OCI-M2 (cell line): ENCODE results near the gene BPHL.
A peak's percentile ranks its signal among the peaks of the same experiment; 100 is the strongest.
"Not testable (repeated sequence)": the region's sequence is repeated elsewhere in the genome, so short reads cannot be mapped to it uniquely, and the experiment has no call there.

ENCODE experiments used
- DNase-seq: peaks from one replicate; lab custom pipeline; 2025; ENCODE audit not compliant: unreplicated experiment; lab: John Stamatoyannopoulos, UW

Gene BPHL

DNA sequence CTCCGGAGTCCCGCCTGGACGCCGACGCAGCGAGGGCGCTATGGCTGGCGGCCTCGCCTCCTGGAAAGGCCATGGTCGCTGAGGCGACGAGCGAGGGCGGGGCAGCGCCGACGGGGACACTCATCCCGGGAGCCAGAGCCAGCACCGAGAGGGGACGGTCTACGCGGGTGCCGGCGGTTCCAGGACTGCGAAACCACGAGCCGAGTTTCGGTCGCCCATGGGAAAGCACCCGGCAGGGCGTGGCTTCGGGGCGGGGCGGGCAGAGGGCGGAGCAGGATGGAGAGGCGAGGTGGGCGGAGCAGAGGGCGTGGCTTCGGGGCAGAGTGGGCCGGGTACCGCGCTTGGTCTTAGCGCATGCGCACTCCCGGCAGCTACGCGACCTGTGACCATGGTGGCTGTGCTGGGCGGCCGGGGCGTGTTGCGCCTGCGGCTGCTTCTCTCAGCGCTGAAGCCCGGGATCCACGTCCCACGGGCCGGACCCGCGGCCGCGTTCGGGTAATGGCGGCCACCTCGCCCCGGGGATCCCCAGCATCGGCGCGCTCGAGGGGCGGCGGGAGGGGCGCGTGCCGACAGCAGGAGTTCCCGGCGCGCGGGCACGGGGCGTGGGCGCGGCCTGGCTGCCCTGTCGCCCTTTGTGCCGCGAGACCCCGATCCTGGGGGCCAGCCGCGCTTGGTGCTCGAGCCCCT is at the start of gene BPHL:
Gene BPHL (plus strand): TSS at position 359 of the 687 bp plus-strand sequence. CDS start 30 bp downstream, at position 389.
- peak; percentile 90 for DNase-seq

GRCh38 chr6:3071568-3071967 is 46.9 kb upstream of the BPHL start:
- DNase-seq = no peak

- no peak for DNase-seq
These were observed 45.7 kb upstream of the BPHL start for GRCh38 chr6:3072798-3073197.

DNA sequence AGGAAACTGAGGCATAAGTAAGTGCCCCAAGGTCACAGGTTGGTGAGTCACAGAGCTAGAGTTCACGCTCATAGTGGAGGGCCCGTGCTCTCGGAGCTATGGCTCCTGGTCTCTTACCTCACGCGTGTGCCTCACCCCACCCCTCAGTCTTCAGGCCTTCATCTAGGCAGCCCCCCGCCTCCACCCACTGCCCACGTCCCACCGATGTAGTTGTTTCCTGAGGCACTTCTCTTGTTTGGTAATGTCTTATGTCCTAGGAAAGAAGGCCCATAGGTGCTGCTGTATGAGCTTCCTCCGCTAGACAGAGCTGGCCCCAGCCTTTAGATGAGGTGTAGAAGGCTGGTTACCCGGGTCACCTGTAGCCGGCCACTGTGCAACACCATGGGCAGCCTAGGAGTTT is 45.1 kb upstream of the BPHL start:
- no peak for DNase-seq

- DNase-seq = no peak
These were observed 42.8 kb upstream of the BPHL start for GRCh38 chr6:3075772-3076113.

DNA sequence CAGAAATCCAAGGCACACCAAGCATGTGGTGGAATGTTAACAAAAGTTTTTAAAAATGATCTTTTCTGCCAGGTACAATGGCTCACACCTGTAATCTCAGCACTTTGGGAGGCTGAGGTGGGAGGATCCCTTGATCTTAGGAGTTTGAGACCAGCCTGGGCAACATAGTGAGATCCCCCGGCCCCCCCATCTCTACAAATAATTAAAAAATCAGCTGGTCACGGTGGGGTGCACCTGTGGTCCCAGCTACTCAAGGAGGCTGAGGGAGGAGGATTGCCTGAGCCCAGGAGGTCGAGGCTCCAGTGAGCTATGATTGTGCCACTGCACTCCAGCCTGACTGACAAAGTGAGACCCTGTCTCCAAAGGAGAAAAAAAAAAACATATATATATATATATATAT is 42.2 kb upstream of the BPHL start:
- DNase-seq = no peak

DNA sequence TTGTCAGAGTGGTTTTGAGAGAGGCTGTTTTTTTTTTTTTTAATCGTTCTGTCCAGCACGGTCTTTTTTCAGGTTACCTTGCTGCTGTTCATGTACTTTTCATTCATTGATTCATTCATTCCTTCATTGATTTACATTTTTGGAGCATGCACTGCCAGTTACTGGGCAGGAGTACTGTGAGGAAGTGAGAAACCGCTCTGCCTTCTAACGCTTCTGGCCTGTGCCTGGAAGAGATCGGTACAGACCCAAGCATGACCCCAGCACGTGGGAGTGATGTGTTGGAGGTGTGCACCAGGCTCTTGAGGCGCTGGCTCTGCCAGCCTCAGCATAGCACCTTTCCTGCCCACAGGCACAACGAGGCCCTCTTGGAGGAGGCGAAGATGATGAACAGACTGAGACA is 41.1 kb upstream of the BPHL start:
- DNase-seq = no peak

DNA sequence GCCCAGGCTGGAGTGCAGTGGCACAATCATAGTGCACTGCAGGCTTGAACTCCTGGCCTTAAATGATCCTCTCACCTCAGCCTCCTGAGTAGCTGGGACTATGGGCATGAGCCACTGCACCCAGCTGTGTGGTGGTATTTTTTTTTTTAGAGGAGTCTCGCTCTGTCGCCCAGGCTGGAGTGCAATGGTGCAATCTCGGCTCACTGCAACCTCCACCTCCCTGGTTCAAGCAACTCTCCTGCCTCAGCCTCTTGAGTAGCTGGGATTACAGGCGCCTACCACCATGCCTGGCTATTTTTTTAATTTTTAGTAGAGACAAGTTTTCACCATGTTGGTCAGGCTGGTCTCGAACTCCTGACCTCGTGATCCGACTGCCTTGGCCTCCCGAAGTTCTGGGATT is 39.6 kb upstream of the BPHL start:
- DNase-seq = not testable (repeated sequence)

GRCh38 chr6:3079682-3080081 is 38.8 kb upstream of the BPHL start:
- DNase-seq = no peak

DNA sequence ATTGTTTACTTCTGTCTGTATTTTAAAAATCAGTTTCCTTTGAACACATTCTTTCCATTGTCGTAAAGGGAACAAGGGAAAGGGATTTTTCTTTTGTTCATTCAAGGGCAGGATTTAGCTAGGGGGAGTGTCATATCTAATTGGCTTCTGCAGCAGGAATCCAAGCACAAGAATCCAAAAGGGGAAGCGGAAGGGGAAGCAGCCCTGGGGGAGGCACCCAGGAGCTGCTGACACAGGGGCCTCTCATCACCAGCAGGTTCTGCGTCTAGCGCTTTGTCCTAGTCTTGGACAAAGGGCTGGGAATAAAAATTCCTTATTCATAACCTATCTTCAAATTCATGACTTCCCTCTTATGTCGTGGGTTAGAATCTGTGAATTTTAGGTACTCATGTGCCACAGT is 36.6 kb upstream of the BPHL start:
- DNase-seq = no peak

- no peak for DNase-seq
These were observed 33.4 kb upstream of the BPHL start for GRCh38 chr6:3085074-3085473.

DNA sequence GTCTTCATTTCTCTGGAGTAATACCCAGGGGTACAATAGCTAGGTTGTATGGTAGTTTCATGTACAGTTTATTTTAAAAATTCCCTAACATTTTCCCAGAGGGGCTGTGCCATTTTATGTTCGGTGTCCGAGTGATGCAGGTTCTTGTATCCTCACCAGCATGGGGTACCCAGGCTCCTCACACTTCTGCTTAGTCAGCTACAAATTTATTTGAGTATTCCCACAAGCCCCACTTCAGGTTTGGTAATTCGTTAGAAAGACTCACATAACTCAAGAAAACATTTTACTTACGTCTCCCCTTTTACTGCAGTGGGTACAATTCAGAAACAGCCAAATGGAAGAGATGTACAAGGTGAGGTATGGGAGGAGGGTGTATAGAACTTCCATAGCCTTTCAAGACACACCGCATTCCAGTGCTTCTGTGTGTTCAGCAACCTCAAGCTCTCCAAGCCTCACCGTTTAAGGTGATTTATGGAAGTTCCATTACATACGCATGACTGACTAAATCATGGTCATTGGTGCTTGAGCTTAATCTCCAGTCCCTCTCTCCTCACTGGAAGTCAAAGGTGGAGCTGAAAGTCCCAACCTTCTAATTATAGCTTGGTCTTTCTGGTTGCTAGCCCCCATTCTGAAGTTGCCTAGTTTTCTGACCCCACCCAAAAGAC is 32.1 kb upstream of the BPHL start:
- no peak for DNase-seq

DNA sequence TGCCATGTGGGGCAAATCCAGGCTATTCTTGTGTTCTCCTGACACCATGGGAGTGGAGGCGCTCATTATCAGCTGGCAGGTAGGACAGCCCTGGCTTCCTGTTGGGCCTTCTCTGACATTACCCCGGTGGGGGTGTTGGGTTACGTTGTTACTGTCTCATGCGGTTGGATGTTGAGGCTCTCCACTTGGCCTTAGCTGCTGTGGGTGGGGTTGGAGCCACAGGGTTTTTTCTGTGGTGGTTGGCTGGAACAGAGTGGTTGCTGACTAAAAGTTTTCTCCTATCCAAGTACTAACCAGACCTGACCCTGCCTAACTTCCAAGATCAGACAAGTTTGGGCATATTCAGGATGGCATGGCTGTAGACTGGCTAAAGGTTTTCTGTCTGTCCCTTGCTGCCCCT is 30.1 kb upstream of the BPHL start:
- no peak for DNase-seq

GRCh38 chr6:3088968-3089367 is 29.5 kb upstream of the BPHL start:
- DNase-seq = no peak

DNA sequence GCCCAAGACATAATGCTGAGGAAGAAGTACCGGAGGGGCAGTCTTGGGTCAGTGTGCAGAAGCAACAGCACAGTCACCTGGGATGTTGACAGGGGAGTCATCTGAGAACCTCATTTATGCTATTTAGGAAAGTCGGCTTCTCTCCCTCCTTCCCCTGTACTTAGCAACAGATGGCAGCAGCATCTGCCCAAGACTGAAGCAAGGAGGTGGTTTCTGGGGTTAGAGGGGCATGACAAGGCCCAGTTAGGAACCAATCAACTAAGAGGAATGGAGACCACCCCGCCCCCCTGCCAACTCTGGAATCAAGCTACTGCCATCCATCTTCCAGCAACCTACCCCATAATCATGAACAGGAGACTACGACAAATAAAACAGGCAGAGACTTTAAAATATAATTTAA is 28.5 kb upstream of the BPHL start:
- DNase-seq = no peak

DNA sequence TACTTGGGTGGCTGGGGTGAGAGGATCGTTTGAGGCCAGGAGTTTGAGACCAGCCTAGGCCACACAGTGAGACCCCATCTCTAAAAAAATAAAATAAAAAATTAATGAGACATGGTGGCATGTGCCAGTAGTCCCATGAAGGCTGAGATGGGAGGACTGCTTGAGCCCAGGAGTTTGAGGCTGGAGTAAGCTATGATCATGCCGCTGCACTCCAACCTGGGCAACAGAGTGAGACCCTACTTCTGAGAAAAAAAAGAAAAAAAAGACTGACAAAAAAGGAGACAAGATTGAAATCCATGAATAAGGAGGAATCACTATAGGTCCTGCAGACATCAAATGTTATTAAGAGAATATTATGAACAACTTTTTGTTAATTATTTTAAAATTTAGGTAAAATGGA is 23.7 kb upstream of the BPHL start:
- no peak for DNase-seq

GRCh38 chr6:3102875-3103274 is 15.6 kb upstream of the BPHL start:
- DNase-seq = no peak

DNA sequence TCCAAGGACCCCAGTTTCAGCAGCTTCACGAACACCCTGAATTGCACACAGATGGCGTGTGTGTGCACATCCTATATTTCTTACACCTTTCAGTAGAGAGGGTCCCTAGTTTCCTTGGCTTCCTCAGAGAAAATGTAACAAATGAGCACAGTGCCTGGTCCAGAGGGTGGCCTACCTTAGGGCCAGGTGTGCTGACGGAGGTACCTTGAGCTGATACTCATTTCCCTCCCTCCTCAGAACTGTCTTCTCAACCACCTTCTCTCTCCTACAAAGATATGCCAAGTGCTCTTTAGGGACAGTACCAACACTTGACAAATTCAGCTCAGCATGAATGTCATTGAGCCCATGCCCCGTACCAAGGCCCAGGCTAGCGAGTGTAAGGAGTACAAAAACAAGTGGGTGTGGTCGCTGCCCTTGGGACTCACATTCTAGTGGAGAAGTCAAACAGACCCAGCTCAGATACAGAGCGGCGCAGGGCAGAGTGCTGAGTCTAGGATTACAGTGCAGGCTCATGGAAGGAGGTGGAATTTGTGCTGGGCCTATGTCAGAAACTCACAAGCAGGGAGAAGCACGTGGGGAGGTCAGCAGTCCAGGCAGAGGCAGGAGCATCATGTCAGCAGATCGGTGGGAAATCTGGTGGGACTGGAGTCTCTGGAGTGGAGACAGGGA is 9.6 kb upstream of the BPHL start:
- no peak for DNase-seq

GRCh38 chr6:3109761-3110160 is 8.8 kb upstream of the BPHL start:
- no peak for DNase-seq

DNA sequence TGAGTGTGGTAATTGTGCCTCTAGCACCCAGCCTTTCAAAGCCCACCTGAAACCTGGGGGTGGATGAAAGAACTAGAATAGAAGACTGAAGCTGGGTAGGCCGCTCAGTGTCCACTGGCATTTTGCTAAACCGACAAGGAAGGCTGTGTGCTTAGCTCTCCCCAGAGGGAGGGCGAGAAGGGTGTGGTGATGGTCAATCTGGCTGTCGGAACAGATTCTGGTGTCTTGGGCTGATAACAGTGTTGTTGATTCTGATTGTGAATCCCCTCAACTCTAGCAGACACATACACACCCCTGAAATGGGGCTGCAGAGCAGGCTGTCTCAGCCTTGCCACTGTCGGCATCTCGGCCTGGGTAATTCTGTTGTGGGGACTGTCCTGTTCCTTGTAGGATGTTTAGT is 4.1 kb upstream of the BPHL start:
- no peak for DNase-seq

GRCh38 chr6:3117912-3118352 is 579 bp upstream of the BPHL start:
- DNase-seq = peak; percentile 90

DNA sequence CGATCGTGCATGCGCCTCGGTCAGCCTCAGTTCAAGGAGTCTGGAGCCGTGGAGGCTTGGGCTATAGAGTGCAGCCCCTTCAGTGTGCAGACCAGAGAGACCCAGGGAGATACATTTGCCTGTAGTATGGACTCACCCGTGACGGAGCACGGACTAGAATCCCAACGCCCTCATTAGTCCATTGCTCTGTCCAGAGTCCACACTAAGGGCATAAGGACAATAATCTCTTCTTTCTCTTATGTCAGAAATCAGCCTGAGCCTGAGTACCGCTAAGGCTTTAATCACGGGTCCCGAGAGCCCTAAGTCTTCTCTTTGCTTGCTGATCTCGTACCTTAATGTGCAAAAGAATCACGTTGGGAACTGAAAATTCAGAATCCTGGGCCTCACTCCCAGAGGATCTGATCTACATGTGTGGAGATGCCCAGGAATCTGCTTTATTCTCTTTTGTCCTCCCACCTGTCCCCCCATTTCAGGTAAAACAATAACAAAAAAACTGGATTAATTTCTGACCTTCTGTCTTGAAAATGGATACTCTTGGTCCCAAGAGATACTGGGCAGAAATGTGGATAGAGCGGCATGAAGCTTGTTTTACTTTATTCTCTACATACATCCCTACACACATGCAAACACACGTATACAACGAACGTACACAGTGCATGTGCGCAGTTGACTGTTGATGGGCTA is 671 bp downstream of the BPHL start:
- DNase-seq = no peak
